COLO668 (cell line): ENCODE results near the gene FAM20B.
A peak's percentile ranks its signal among the peaks of the same experiment; 100 is the strongest.
"Not testable (repeated sequence)": the region's sequence is repeated elsewhere in the genome, so short reads cannot be mapped to it uniquely, and the experiment has no call there.

Source experiments
- DNase-seq: peaks from one replicate; lab custom pipeline; 2025; ENCODE audit not compliant: unreplicated experiment; lab: John Stamatoyannopoulos, UW

The FAM20B gene

GRCh38 chr1:179023946-179024650 is 1.6 kb upstream of the FAM20B start:
- DNase-seq: no peak

- peak; percentile 96 for DNase-seq
These were observed 500 bp downstream of the FAM20B start for GRCh38 chr1:179025975-179026812.

- no peak for DNase-seq
These were observed 1.3 kb downstream of the FAM20B start for GRCh38 chr1:179026813-179027669.

GRCh38 chr1:179029321-179029759 is 3.6 kb downstream of the FAM20B start:
- DNase-seq: no peak

GRCh38 chr1:179030130-179030529 is 4.4 kb downstream of the FAM20B start:
- DNase-seq: no peak

- DNase-seq: no peak
These were observed 5.0 kb downstream of the FAM20B start for GRCh38 chr1:179030683-179031082.

GRCh38 chr1:179031284-179031683 is 5.6 kb downstream of the FAM20B start:
- DNase-seq: no peak

- DNase-seq: no peak
These were observed 6.3 kb downstream of the FAM20B start for GRCh38 chr1:179031855-179032513.

GRCh38 chr1:179034720-179035119 is 9.0 kb downstream of the FAM20B start:
- no peak for DNase-seq

GRCh38 chr1:179036844-179037465 is 11.3 kb downstream of the FAM20B start:
- DNase-seq: no peak

GRCh38 chr1:179038528-179039281 is 13.0 kb downstream of the FAM20B start:
- DNase-seq: no peak

- not testable (repeated sequence) for DNase-seq
These were observed 13.9 kb downstream of the FAM20B start for GRCh38 chr1:179039502-179040174.

- DNase-seq: not testable (repeated sequence)
These were observed 14.5 kb downstream of the FAM20B start for GRCh38 chr1:179040175-179040551.

GRCh38 chr1:179042087-179042486 is 16.4 kb downstream of the FAM20B start:
- no peak for DNase-seq

GRCh38 chr1:179042700-179043099 is 17.0 kb downstream of the FAM20B start:
- no peak for DNase-seq

GRCh38 chr1:179043266-179043665 is 17.6 kb downstream of the FAM20B start:
- DNase-seq: no peak

- no peak for DNase-seq
These were observed 18.2 kb downstream of the FAM20B start for GRCh38 chr1:179043907-179044306.

GRCh38 chr1:179046808-179047635 is 21.3 kb downstream of the FAM20B start:
- no peak for DNase-seq
